Skeletal muscle satellite cell (primary cell): ENCODE results near the gene C10orf143. TPM values are rescaled to one million over a fixed set of nuclear protein-coding genes. Genes with fewer than 3 reads are reported as not detected.
A peak's percentile ranks its signal among the peaks of the same experiment; 100 is the strongest.

Experiments
- H3K27me3 ChIP-seq: 2 replicates; pipeline ENCODE4 v1.7.0; 2013; ENCODE audit warnings: low read length; ENCODE audit not compliant: control insufficient read depth, insufficient read depth
- H3K36me3 ChIP-seq: 2 replicates; pipeline ENCODE4 v1.7.0; 2013; ENCODE audit warnings: mild to moderate bottlenecking, control low read depth, low read length; ENCODE audit not compliant: insufficient read depth
- H3K4me1 ChIP-seq: 2 replicates; pipeline ENCODE4 v1.7.0; 2013; ENCODE audit warnings: low read length; ENCODE audit not compliant: control insufficient read depth, insufficient read depth
- H3K4me2 ChIP-seq: 2 replicates; pipeline ENCODE4 v1.7.0; 2013; ENCODE audit warnings: mild to moderate bottlenecking, low read length
- H3K4me3 ChIP-seq: 2 replicates; pipeline ENCODE4 v1.7.0; 2013; ENCODE audit warnings: low read length
- H3K9ac ChIP-seq: 2 replicates; pipeline ENCODE4 v1.7.0; 2013; ENCODE audit warnings: mild to moderate bottlenecking, low read depth, low read length, moderate library complexity
- H3K9me3 ChIP-seq: replicated peaks from 2 replicates; pipeline ENCODE4 v1.7.0; 2013; ENCODE audit warnings: mild to moderate bottlenecking, control low read depth, low read length
- total RNA-seq: library from RNA; depleted of rRNA; stranded (reverse); fragments of >200 nt; gene quantifications from 2 replicates; pipeline ENCODE4 v1.2.3, GENCODE V29; 2012; rRNA removed

Gene C10orf143
- 0.76 and 0.87 TPM in 2 replicates for total RNA-seq

- peaks cover 7% of the 10 kb centered on the region for H3K4me1 ChIP-seq
- no peaks in the 10 kb centered on the region for H3K9me3 ChIP-seq
- peak within 1 kb of the TSS; percentile 92 for H3K4me2 ChIP-seq
- no peaks in the 10 kb centered on the region for H3K27me3 ChIP-seq
- peak within 1 kb of the TSS; percentile 79 for H3K4me3 ChIP-seq
- H3K36me3 ChIP-seq, result no peaks in the 10 kb centered on the region
- H3K9ac ChIP-seq, result peak within 1 kb of the TSS; percentile 88
Observed at GRCh38 chr10:130110246-130111112, at the start of gene C10orf143. Gene C10orf143, minus strand, starts transcription at chr10:130110830. Its CDS starts 58 bp downstream, at chr10:130110772.

GRCh38 chr10:130159192-130159794 lies 48.7 kb upstream of the C10orf143 start:
- Histone ChIP-seq H3K9ac (no peak overlapping the region), H3K9me3 (no peaks in the 10 kb centered on the region), H3K4me2 (no peak overlapping the region), H3K27me3 (no peaks in the 10 kb centered on the region), H3K36me3 (peaks cover 37% of the 10 kb centered on the region), H3K4me1 (no peaks in the 10 kb centered on the region), H3K4me3 (no peak overlapping the region)

- H3K36me3 ChIP-seq, result peaks cover 26% of the 10 kb centered on the region
- H3K27me3 ChIP-seq, result no peaks in the 10 kb centered on the region
- H3K9me3 ChIP-seq, result no peaks in the 10 kb centered on the region
- H3K4me2 ChIP-seq, result no peak overlapping the region
- H3K9ac ChIP-seq, result no peak overlapping the region
- H3K4me3 ChIP-seq, result no peak overlapping the region
- no peaks in the 10 kb centered on the region for H3K4me1 ChIP-seq
Observed at GRCh38 chr10:130146042-130146441, 35.4 kb upstream of the C10orf143 start.

GRCh38 chr10:130141878-130142277 lies 31.2 kb upstream of the C10orf143 start:
- Histone ChIP-seq H3K4me2 (no peak overlapping the region), H3K4me1 (peaks cover 16% of the 10 kb centered on the region), H3K9ac (no peak overlapping the region), H3K4me3 (no peak overlapping the region), H3K36me3 (peaks cover 27% of the 10 kb centered on the region), H3K27me3 (no peaks in the 10 kb centered on the region), H3K9me3 (no peaks in the 10 kb centered on the region)

GRCh38 chr10:130141460-130141859 lies 30.8 kb upstream of the C10orf143 start:
- Histone ChIP-seq H3K36me3 (peaks cover 23% of the 10 kb centered on the region), H3K4me2 (no peak overlapping the region), H3K4me3 (no peak overlapping the region), H3K9ac (no peak overlapping the region), H3K4me1 (peaks cover 16% of the 10 kb centered on the region), H3K27me3 (no peaks in the 10 kb centered on the region), H3K9me3 (no peaks in the 10 kb centered on the region)

- Histone ChIP-seq H3K9me3 (no peaks in the 10 kb centered on the region), H3K36me3 (peaks cover 19% of the 10 kb centered on the region), H3K4me2 (no peak overlapping the region), H3K4me1 (peaks cover 16% of the 10 kb centered on the region), H3K27me3 (no peaks in the 10 kb centered on the region), H3K9ac (no peak overlapping the region), H3K4me3 (no peak overlapping the region)
Observed at GRCh38 chr10:130141038-130141437, 30.4 kb upstream of the C10orf143 start.

GRCh38 chr10:130140425-130140824 lies 29.8 kb upstream of the C10orf143 start:
- peaks cover 21% of the 10 kb centered on the region for H3K4me1 ChIP-seq

GRCh38 chr10:130138479-130138866 lies 27.8 kb upstream of the C10orf143 start:
- peak overlapping the region; percentile 89 for H3K4me2 ChIP-seq
- peaks cover 21% of the 10 kb centered on the region for H3K4me1 ChIP-seq
- H3K9me3 ChIP-seq, result no peaks in the 10 kb centered on the region
- H3K4me3 ChIP-seq, result peak overlapping the region; percentile 97
- H3K36me3 ChIP-seq, result peaks cover 15% of the 10 kb centered on the region
- H3K9ac ChIP-seq, result no peak overlapping the region
- H3K27me3 ChIP-seq, result no peaks in the 10 kb centered on the region

More at GRCh38 chr10:130140425-130140824, 29.8 kb upstream of the C10orf143 start:
- Histone ChIP-seq H3K27me3 (no peaks in the 10 kb centered on the region), H3K4me2 (peak overlapping the region; percentile 1), H3K4me3 (no peak overlapping the region), H3K36me3 (peaks cover 15% of the 10 kb centered on the region), H3K9ac (no peak overlapping the region), H3K9me3 (no peaks in the 10 kb centered on the region)

GRCh38 chr10:130137659-130138478 lies 27.2 kb upstream of the C10orf143 start:
- Histone ChIP-seq H3K4me3 (peak overlapping the region; percentile 97), H3K27me3 (no peaks in the 10 kb centered on the region), H3K4me1 (peaks cover 21% of the 10 kb centered on the region), H3K36me3 (peaks cover 15% of the 10 kb centered on the region), H3K4me2 (peak overlapping the region; percentile 89), H3K9ac (peak overlapping the region; percentile 90), H3K9me3 (no peaks in the 10 kb centered on the region)

- Histone ChIP-seq H3K36me3 (peaks cover 8% of the 10 kb centered on the region), H3K9me3 (no peaks in the 10 kb centered on the region), H3K4me3 (peak overlapping the region; percentile 97), H3K9ac (peak overlapping the region; percentile 90), H3K4me1 (peaks cover 21% of the 10 kb centered on the region), H3K27me3 (no peaks in the 10 kb centered on the region), H3K4me2 (peak overlapping the region; percentile 89)
Observed at GRCh38 chr10:130137090-130137448, 26.4 kb upstream of the C10orf143 start.
